GM23338 (cell line): ENCODE measurements around the gene CASP2. TPM values are rescaled to one million over a fixed set of nuclear protein-coding genes. Genes with fewer than 3 reads are reported as not detected.
A peak's percentile ranks its signal among the peaks of the same experiment; 100 is the strongest.

ENCODE experiments used
- ATAC-seq: fragments of 200-7000 bp; cut with Tn5 transposase; 3 replicates; pipeline ENCODE4 v1.9.1; 2020
- DNase-seq: peaks from one replicate; pipeline ENCODE4 v3.0.0-alpha.2; 2015; ENCODE audit warnings: low spot score
- H2AFZ ChIP-seq: fragments of 200-600 bp; sonication (generic); 2 replicates; pipeline ENCODE4 v1.8.0; 2016; ENCODE audit warnings: antibody characterized with exemption, mild to moderate bottlenecking, moderate library complexity
- H3F3A ChIP-seq: fragments of 200-600 bp; sonication (generic); replicated peaks from 2 replicates; pipeline ENCODE4 v1.8.0; 2017; ENCODE audit warnings: antibody characterized with exemption, mixed run types, low read depth
- H3K27ac ChIP-seq: fragments of 200-600 bp; sonication (generic); 2 replicates; pipeline ENCODE4 v1.6.1; 2016; ENCODE audit warnings: low read depth
- H3K27me3 ChIP-seq: fragments of 200-600 bp; sonication (generic); 2 replicates; pipeline ENCODE4 v1.8.0; 2016; ENCODE audit warnings: mild to moderate bottlenecking, mixed run types, moderate library complexity; ENCODE audit not compliant: insufficient read depth
- H3K36me3 ChIP-seq: fragments of 200-600 bp; sonication (generic); 2 replicates; pipeline ENCODE4 v1.8.0; 2016; ENCODE audit warnings: mild to moderate bottlenecking; ENCODE audit not compliant: insufficient read depth
- H3K4me1 ChIP-seq: fragments of 200-600 bp; sonication (generic); 2 replicates; pipeline ENCODE4 v1.8.0; 2016; ENCODE audit warnings: mild to moderate bottlenecking, moderate library complexity; ENCODE audit not compliant: insufficient read depth
- H3K4me2 ChIP-seq: fragments of 200-600 bp; sonication (generic); 2 replicates; pipeline ENCODE4 v1.7.1; 2017; ENCODE audit warnings: mixed run types
- H3K4me3 ChIP-seq: fragments of 200-600 bp; sonication (generic); 2 replicates; pipeline ENCODE4 v1.6.1; 2016; ENCODE audit warnings: mixed run types
- H3K79me2 ChIP-seq: fragments of 200-600 bp; sonication (generic); replicated peaks from 2 replicates; pipeline ENCODE4 v1.8.0; 2017; ENCODE audit warnings: mild to moderate bottlenecking; ENCODE audit not compliant: insufficient read depth
- H3K9me2 ChIP-seq: fragments of 200-600 bp; sonication (generic); 2 replicates; pipeline ENCODE4 v1.8.0; 2017; ENCODE audit not compliant: insufficient read depth
- H4K20me1 ChIP-seq: fragments of 200-600 bp; sonication (generic); replicated peaks from 2 replicates; pipeline ENCODE4 v1.8.0; 2017; ENCODE audit warnings: mild to moderate bottlenecking; ENCODE audit not compliant: insufficient read depth
- H3K27ac Mint-ChIP-seq: 2 replicates; pipeline ENCODE4 v1.8.0; 2020; ENCODE audit warnings: inconsistent platforms, mild to moderate bottlenecking, moderate library complexity, mixed read lengths
- H3K27me3 Mint-ChIP-seq: 3 replicates; pipeline ENCODE4 v1.8.0; 2022; ENCODE audit warnings: low read depth, mild to moderate bottlenecking, moderate library complexity, mixed read lengths, inconsistent platforms; ENCODE audit not compliant: insufficient read depth, poor library complexity
- H3K36me3 Mint-ChIP-seq: 3 replicates; pipeline ENCODE4 v1.8.0; 2021; ENCODE audit warnings: low read depth, mild to moderate bottlenecking, inconsistent platforms, moderate library complexity, mixed read lengths
- H3K4me1 Mint-ChIP-seq: 3 replicates; pipeline ENCODE4 v1.8.0; 2020; ENCODE audit warnings: mild to moderate bottlenecking, inconsistent platforms, mixed read lengths
- H3K4me3 Mint-ChIP-seq: 3 replicates; pipeline ENCODE4 v1.8.0; 2021; ENCODE audit warnings: moderate library complexity, mild to moderate bottlenecking, inconsistent platforms, mixed read lengths
- H3K9me3 Mint-ChIP-seq: 3 replicates; pipeline ENCODE4 v1.8.0; 2020; ENCODE audit warnings: moderate library complexity, mild to moderate bottlenecking, inconsistent platforms, mixed read lengths
- CREB1 ChIP-seq: fragments of 250-450 bp; sonication (Bioruptor Pico); IDR thresholded peaks from 2 replicates; pipeline ENCODE4 v1.5.0; 2020; ENCODE audit warnings: low read depth, mild to moderate bottlenecking, moderate library complexity
- CTCF ChIP-seq, 2 experiments: fragments of 200-600 bp in 1 of 2; sonication (generic) in 1 of 2; conservative IDR thresholded peaks; 2 replicates each; pipeline versions ENCODE4 v1.5.1 to v1.6.1; 2016 to 2017; ENCODE audit warnings: antibody characterized with exemption in 2 of 2, low read depth in 2 of 2, mild to moderate bottlenecking in 2 of 2, moderate library complexity in 1 of 2
- ETS1 ChIP-seq: IDR thresholded peaks from 2 replicates; pipeline ENCODE4 v1.6.1; 2016; ENCODE audit warnings: antibody characterized with exemption
- EZH2 ChIP-seq: fragments of 200-600 bp; sonication (generic); IDR thresholded peaks from one replicate; pipeline ENCODE4 v1.8.0; 2017; ENCODE audit warnings: antibody characterized with exemption, mild to moderate bottlenecking, low read depth; ENCODE audit not compliant: unreplicated experiment
- EZH2phosphoT487 ChIP-seq: fragments of 200-600 bp; sonication (generic); IDR thresholded peaks from one replicate; pipeline ENCODE4 v1.8.1; 2018; ENCODE audit warnings: antibody characterized with exemption; ENCODE audit not compliant: unreplicated experiment
- JUNB ChIP-seq: IDR thresholded peaks from one replicate; pipeline ENCODE4 v1.6.1; 2016; ENCODE audit warnings: antibody characterized with exemption; ENCODE audit not compliant: unreplicated experiment
- NANOG ChIP-seq: IDR thresholded peaks from 2 replicates; pipeline ENCODE4 v1.6.1; 2016; ENCODE audit warnings: antibody characterized with exemption, borderline replicate concordance
- POLR2AphosphoS5 ChIP-seq: IDR thresholded peaks from 2 replicates; pipeline ENCODE4 v1.6.1; 2016; ENCODE audit warnings: antibody characterized with exemption, low read depth
- REST ChIP-seq: IDR thresholded peaks from one replicate; pipeline ENCODE4 v1.6.1; 2018; ENCODE audit warnings: antibody characterized with exemption; ENCODE audit not compliant: unreplicated experiment
- ZNF114 ChIP-seq: fragments of 250-450 bp; sonication (Bioruptor Pico); IDR thresholded peaks from 2 replicates; pipeline ENCODE4 v1.5.0; 2020; ENCODE audit warnings: mild to moderate bottlenecking, moderate library complexity
- ZNF331 ChIP-seq: fragments of 250-450 bp; sonication (Bioruptor Pico); IDR thresholded peaks from 2 replicates; pipeline ENCODE4 v1.5.0; 2020; ENCODE audit warnings: low read depth, mild to moderate bottlenecking, moderate library complexity
- ZNF462 ChIP-seq: fragments of 250-450 bp; sonication (Bioruptor Pico); IDR thresholded peaks from 2 replicates; pipeline ENCODE4 v1.5.0; 2020; ENCODE audit warnings: mild to moderate bottlenecking, moderate library complexity
- polyA plus RNA-seq: library from polyadenylated mRNA; unstranded; fragments of >200 nt; fragmentation: Nextera tagmentation; extraction: Ambion mirVana; gene quantifications from 2 replicates; pipeline ENCODE4 v1.2.1, GENCODE V29; 2016
- total RNA-seq: library from RNA; depleted of rRNA; stranded (reverse); fragments of >200 nt; shearing (Covaris generic); gene quantifications from 2 replicates; pipeline ENCODE4 v1.2.3, GENCODE V29; 2014

The CASP2 gene
- total and polyA plus RNA-seq, 2 experiments from 2014 or later: 17.7 to 21.8 TPM

DNA sequence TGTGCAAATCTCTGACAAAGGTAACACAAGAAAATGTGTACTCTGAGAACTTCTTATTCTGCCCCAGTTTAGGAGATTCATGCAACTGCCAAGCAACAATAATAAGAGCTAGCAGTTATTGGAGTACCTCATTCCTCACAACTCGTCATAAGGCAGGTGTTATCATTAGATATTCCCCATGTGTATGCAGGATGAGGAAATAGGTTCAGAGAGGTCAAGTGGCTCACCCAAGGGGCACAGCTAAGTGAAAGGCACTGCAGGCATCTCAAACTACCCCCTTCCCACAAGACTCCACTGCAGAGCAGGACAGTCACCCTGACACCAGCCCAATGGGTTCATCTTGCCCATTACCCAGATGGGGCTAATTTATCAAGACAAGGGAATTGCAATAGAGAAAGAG lies 26.2 kb upstream of the CASP2 start:
- 0 out of 2 replicates have a peak, but pooled peaks cover 4% of the 10 kb centered on the region for H3K9me2 ChIP-seq
- H3K79me2 ChIP-seq: no peaks in the 10 kb centered on the region
- no peak overlapping the region for H3K4me3 ChIP-seq
- H3K36me3 ChIP-seq: no peaks in the 10 kb centered on the region
- no peaks in the 10 kb centered on the region for H4K20me1 ChIP-seq
- peaks cover 4% of the 10 kb centered on the region; the same call in 1 of the 2 replicates for H3K4me1 ChIP-seq
- Mint-ChIP-seq H3K4me3 (peak overlapping the region; percentile 41; the same call in 2 of the 3 replicates), H3K9me3 (no peaks in the 10 kb centered on the region), H3K27me3 (peaks cover 9% of the 10 kb centered on the region), H3K27ac (no peak overlapping the region), H3K4me1 (peaks cover 4% of the 10 kb centered on the region), H3K36me3 (no peaks in the 10 kb centered on the region; the same call in 2 of the 3 replicates)
- 0 out of 2 replicates have a peak, but pooled peaks cover 7% of the 10 kb centered on the region for H3K27me3 ChIP-seq
- no peak overlapping the region for H2AFZ ChIP-seq
- no peak for DNase-seq
- H3K4me2 ChIP-seq: no peak overlapping the region
- H3F3A ChIP-seq: peaks cover 3% of the 10 kb centered on the region; the same call in 1 of the 2 replicates
- H3K27ac ChIP-seq: no peak overlapping the region
- no peak for ATAC-seq
- TF ChIP-seq CTCF (conservative IDR thresholded peaks at IDR 0.05; ENCODE audit: low read depth in 2 of 2) (no peak), POLR2AphosphoS5 (no peak), NANOG (no peak), ZNF462 (CRISPR knock-in tag) (no peak), JUNB (no peak), ZNF331 (CRISPR knock-in tag) (no peak), EZH2 (no peak), EZH2phosphoT487 (no peak), CREB1 (CRISPR knock-in tag) (no peak), ETS1 (no peak), ZNF114 (no peak), REST (no peak)
